Measurements from ENCODE around the gene STH.

Gene STH

DNA sequence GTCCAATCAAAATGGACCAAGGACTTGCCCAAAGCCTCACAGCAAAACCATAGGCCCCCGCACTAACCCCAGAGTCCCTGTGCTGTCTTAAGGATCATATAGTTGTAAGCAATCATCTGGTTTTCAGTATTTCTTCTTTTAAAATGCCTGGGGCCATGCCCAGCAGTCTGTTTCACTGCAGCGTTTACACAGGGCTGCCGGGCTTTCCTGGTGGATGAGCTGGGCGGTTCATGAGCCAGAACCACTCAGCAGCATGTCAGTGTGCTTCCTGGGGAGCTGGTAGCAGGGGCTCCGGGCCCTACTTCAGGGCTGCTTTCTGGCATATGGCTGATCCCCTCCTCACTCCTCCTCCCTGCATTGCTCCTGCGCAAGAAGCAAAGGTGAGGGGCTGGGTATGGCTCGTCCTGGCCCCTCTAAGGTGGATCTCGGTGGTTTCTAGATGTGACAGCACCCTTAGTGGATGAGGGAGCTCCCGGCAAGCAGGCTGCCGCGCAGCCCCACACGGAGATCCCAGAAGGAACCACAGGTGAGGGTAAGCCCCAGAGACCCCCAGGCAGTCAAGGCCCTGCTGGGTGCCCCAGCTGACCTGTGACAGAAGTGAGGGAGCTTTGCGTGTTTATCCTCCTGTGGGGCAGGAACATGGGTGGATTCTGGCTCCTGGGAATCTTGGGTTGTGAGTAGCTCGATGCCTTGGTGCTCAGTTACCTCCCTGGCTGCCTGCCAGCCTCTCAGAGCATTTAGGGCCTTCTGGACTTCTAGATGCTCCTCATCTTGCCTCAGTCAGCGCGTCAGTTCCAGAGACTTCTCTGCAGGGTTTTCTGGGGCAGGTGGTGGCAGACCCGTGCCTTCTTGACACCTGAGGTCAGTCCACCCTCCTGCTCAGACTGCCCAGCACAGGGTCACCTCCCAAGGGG lies 24.8 kb upstream of the STH start:
- H3K4me3 ChIP-seq = no peak overlapping the region
- in situ Hi-C loops (cut with MboI; ENCODE audit: low sequenced_read_pairs) = no loop called here
- H3K27me3 ChIP-seq (ENCODE audit: low read depth) = no peaks in the 10 kb centered on the region
- H3K36me3 ChIP-seq (replicated peaks) = no peaks in the 10 kb centered on the region
- no peak for DNase-seq (ENCODE audit: low spot score in 2 of 2)
- H3K4me1 ChIP-seq = no peaks in the 10 kb centered on the region
- H3K9me3 ChIP-seq = no peaks in the 10 kb centered on the region

- no peaks in the 10 kb centered on the region for H3K27me3 ChIP-seq (ENCODE audit: low read depth)
- no peak overlapping the region for H3K4me3 ChIP-seq
- no peaks in the 10 kb centered on the region for H3K36me3 ChIP-seq (replicated peaks)
- no peaks in the 10 kb centered on the region for H3K4me1 ChIP-seq
- H3K9me3 ChIP-seq = no peaks in the 10 kb centered on the region
- in situ Hi-C loops (cut with MboI; ENCODE audit: low sequenced_read_pairs) = loop anchor here (25.0 kb wide), 1 partner anchor 837 kb away; the partner anchor contains the start of gene WNT3
- no peak for DNase-seq (ENCODE audit: low spot score in 2 of 2)
Observed at GRCh38 chr17:45974916-45975630, 24.0 kb upstream of the STH start.

- no peaks in the 10 kb centered on the region for H3K4me1 ChIP-seq
- no peak for DNase-seq (ENCODE audit: low spot score in 2 of 2)
- no peaks in the 10 kb centered on the region for H3K9me3 ChIP-seq
- H3K36me3 ChIP-seq (replicated peaks) = no peaks in the 10 kb centered on the region
- in situ Hi-C loops (cut with MboI; ENCODE audit: low sequenced_read_pairs) = loop anchor here (25.0 kb wide), 1 partner anchor 837 kb away; the partner anchor contains the start of gene WNT3
- no peaks in the 10 kb centered on the region for H3K27me3 ChIP-seq (ENCODE audit: low read depth)
- no peak overlapping the region for H3K4me3 ChIP-seq
Observed at GRCh38 chr17:45975640-45976295, 23.3 kb upstream of the STH start.

DNA sequence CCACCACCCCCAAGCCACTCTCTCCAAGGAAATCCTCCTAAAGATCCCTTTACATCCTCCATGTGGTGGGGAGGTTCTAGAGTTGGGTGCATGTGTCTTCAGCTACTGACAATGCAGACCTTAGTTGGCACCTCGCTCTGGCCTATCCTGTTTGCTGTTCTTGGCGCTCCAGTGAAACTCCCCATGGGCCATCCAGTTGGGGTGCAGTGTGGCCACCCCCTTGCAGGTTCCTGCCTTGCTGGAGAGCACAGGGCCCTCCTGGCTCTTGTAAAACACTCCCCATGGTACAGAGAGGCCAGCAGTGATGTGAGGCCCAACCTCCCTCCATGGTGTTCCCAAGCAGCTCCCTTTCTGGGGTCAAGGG lies 22.7 kb upstream of the STH start:
- in situ Hi-C loops (cut with MboI; ENCODE audit: low sequenced_read_pairs) = loop anchor here (25.0 kb wide), 1 partner anchor 836 kb away; the partner anchor contains the start of gene WNT3
- no peaks in the 10 kb centered on the region for H3K36me3 ChIP-seq (replicated peaks)

GRCh38 chr17:45976755-45977505 lies 22.1 kb upstream of the STH start:
- no peaks in the 10 kb centered on the region for H3K36me3 ChIP-seq (replicated peaks)
- in situ Hi-C loops (cut with MboI; ENCODE audit: low sequenced_read_pairs) = loop anchor here (25.0 kb wide), 1 partner anchor 835 kb away; the partner anchor contains the start of gene WNT3
- H3K4me3 ChIP-seq = no peak overlapping the region
- H3K4me1 ChIP-seq = no peaks in the 10 kb centered on the region
- DNase-seq (ENCODE audit: low spot score in 2 of 2) = no peak
- no peaks in the 10 kb centered on the region for H3K27me3 ChIP-seq (ENCODE audit: low read depth)
- H3K9me3 ChIP-seq = no peaks in the 10 kb centered on the region

More for the DNA sequence above, 22.7 kb upstream of the STH start:
- no peaks in the 10 kb centered on the region for H3K27me3 ChIP-seq (ENCODE audit: low read depth)
- H3K4me1 ChIP-seq = no peaks in the 10 kb centered on the region
- no peaks in the 10 kb centered on the region for H3K9me3 ChIP-seq
- no peak for DNase-seq (ENCODE audit: low spot score in 2 of 2)
- H3K4me3 ChIP-seq = no peak overlapping the region

DNA sequence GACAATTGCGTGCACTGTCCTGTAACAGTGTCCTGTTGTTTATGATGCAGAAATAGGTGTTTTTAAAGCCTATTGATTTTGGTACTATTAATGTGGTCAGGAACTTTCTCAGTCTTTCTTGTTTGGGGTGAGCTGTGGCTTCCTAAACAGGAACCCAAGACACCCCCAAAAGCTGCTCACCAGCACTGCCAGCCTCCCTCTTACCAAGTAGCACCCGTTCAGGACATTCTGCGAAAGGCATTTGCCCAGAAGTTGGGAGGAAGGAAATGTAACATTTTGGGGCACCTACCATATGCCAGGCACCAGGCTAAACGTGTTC lies 21.6 kb upstream of the STH start:
- no peak for DNase-seq (ENCODE audit: low spot score in 2 of 2)
- in situ Hi-C loops (cut with MboI; ENCODE audit: low sequenced_read_pairs) = loop anchor here (25.0 kb wide), 1 partner anchor 835 kb away; the partner anchor contains the start of gene WNT3
- H3K4me3 ChIP-seq = no peak overlapping the region
- H3K36me3 ChIP-seq (replicated peaks) = no peaks in the 10 kb centered on the region
- H3K4me1 ChIP-seq = no peaks in the 10 kb centered on the region
- H3K27me3 ChIP-seq (ENCODE audit: low read depth) = no peaks in the 10 kb centered on the region
- no peaks in the 10 kb centered on the region for H3K9me3 ChIP-seq

GRCh38 chr17:45977976-45978626 lies 20.9 kb upstream of the STH start:
- Histone ChIP-seq H3K4me1 (no peaks in the 10 kb centered on the region), H3K9me3 (no peaks in the 10 kb centered on the region), H3K36me3 (replicated peaks) (no peaks in the 10 kb centered on the region), H3K27me3 (ENCODE audit: low read depth) (no peaks in the 10 kb centered on the region), H3K4me3 (no peak overlapping the region)
- in situ Hi-C loops (cut with MboI; ENCODE audit: low sequenced_read_pairs) = loop anchor here (25.0 kb wide), 1 partner anchor 834 kb away; the partner anchor contains the start of gene WNT3
- no peak for DNase-seq (ENCODE audit: low spot score in 2 of 2)

DNA sequence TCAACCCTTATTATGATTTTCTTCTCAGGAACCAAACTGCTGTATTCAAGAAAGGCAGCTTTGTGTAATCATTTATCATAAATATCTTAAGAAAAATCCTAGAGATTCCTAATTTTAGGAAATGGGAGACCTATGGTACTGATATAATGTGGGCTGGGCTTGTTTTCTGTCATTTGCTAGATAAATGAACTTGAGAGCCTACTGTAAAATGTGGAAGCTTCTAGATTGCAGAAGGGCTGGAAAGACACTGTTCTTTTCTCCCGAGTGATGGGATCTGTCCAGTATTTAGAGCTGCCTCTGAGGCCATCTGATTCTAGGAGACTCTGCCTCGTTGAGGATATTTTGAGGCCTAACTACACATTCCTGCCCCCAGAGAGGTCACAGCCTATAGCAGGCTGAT lies 19.9 kb upstream of the STH start:
- Histone ChIP-seq H3K4me3 (no peak overlapping the region), H3K9me3 (no peaks in the 10 kb centered on the region), H3K27me3 (ENCODE audit: low read depth) (no peaks in the 10 kb centered on the region), H3K36me3 (replicated peaks) (no peaks in the 10 kb centered on the region), H3K4me1 (no peaks in the 10 kb centered on the region)
- no peak for DNase-seq (ENCODE audit: low spot score in 2 of 2)
- in situ Hi-C loops (cut with MboI; ENCODE audit: low sequenced_read_pairs) = loop anchor here (25.0 kb wide), 1 partner anchor 833 kb away; the partner anchor contains the start of gene WNT3

- in situ Hi-C loops (cut with MboI; ENCODE audit: low sequenced_read_pairs) = loop anchor here (25.0 kb wide), 1 partner anchor 831 kb away; the partner anchor contains the start of gene WNT3
- Histone ChIP-seq H3K4me1 (no peaks in the 10 kb centered on the region), H3K4me3 (no peak overlapping the region), H3K27me3 (ENCODE audit: low read depth) (no peaks in the 10 kb centered on the region), H3K36me3 (replicated peaks) (no peaks in the 10 kb centered on the region), H3K9me3 (no peaks in the 10 kb centered on the region)
- no peak for DNase-seq (ENCODE audit: low spot score in 2 of 2)
Observed at GRCh38 chr17:45980855-45981254, 18.2 kb upstream of the STH start.

GRCh38 chr17:45981306-45981705 lies 17.7 kb upstream of the STH start:
- Histone ChIP-seq H3K4me1 (no peaks in the 10 kb centered on the region), H3K4me3 (no peak overlapping the region)
- in situ Hi-C loops (cut with MboI; ENCODE audit: low sequenced_read_pairs) = loop anchor here (25.0 kb wide), 1 partner anchor 831 kb away; the partner anchor contains the start of gene WNT3

DNA sequence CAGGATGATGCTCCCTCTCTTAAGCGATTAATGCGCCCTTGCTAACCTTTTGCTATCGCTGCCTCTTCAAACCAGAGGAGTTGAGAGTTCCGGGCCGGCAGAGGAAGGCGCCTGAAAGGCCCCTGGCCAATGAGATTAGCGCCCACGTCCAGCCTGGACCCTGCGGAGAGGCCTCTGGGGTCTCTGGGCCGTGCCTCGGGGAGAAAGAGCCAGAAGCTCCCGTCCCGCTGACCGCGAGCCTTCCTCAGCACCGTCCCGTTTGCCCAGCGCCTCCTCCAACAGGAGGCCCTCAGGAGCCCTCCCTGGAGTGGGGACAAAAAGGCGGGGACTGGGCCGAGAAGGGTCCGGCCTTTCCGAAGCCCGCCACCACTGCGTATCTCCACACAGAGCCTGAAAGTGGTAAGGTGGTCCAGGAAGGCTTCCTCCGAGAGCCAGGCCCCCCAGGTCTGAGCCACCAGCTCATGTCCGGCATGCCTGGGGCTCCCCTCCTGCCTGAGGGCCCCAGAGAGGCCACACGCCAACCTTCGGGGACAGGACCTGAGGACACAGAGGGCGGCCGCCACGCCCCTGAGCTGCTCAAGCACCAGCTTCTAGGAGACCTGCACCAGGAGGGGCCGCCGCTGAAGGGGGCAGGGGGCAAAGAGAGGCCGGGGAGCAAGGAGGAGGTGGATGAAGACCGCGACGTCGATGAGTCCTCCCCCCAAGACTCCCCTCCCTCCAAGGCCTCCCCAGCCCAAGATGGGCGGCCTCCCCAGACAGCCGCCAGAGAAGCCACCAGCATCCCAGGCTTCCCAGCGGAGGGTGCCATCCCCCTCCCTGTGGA lies 16.0 kb upstream of the STH start:
- Histone ChIP-seq H3K4me3 (no peak overlapping the region), H3K27me3 (ENCODE audit: low read depth) (no peaks in the 10 kb centered on the region), H3K9me3 (no peaks in the 10 kb centered on the region), H3K4me1 (no peaks in the 10 kb centered on the region), H3K36me3 (replicated peaks) (no peaks in the 10 kb centered on the region)
- no peak for DNase-seq (ENCODE audit: low spot score in 2 of 2)
- in situ Hi-C loops (cut with MboI; ENCODE audit: low sequenced_read_pairs) = loop anchor here (25.0 kb wide), 1 partner anchor 829 kb away; the partner anchor contains the start of gene WNT3

More at GRCh38 chr17:45981306-45981705, 17.7 kb upstream of the STH start:
- Histone ChIP-seq H3K27me3 (ENCODE audit: low read depth) (no peaks in the 10 kb centered on the region), H3K36me3 (replicated peaks) (no peaks in the 10 kb centered on the region), H3K9me3 (no peaks in the 10 kb centered on the region)
- no peak for DNase-seq (ENCODE audit: low spot score in 2 of 2)
